IPS DF 19.7 (cell line): ENCODE data around the gene CDK2AP2.

Experiments used
- DNase-seq: peaks from one replicate; pipeline ENCODE4 v3.0.0-alpha.2; 2013; ENCODE audit warnings: low read depth, low spot score

Gene CDK2AP2

GRCh38 chr11:67503119-67504004 is 4.6 kb downstream of the CDK2AP2 start:
- no peak for DNase-seq

- no peak for DNase-seq
Measured at GRCh38 chr11:67502328-67502979, 5.5 kb downstream of the CDK2AP2 start.

GRCh38 chr11:67501854-67502253 is 6.1 kb downstream of the CDK2AP2 start:
- DNase-seq, result no peak

DNA sequence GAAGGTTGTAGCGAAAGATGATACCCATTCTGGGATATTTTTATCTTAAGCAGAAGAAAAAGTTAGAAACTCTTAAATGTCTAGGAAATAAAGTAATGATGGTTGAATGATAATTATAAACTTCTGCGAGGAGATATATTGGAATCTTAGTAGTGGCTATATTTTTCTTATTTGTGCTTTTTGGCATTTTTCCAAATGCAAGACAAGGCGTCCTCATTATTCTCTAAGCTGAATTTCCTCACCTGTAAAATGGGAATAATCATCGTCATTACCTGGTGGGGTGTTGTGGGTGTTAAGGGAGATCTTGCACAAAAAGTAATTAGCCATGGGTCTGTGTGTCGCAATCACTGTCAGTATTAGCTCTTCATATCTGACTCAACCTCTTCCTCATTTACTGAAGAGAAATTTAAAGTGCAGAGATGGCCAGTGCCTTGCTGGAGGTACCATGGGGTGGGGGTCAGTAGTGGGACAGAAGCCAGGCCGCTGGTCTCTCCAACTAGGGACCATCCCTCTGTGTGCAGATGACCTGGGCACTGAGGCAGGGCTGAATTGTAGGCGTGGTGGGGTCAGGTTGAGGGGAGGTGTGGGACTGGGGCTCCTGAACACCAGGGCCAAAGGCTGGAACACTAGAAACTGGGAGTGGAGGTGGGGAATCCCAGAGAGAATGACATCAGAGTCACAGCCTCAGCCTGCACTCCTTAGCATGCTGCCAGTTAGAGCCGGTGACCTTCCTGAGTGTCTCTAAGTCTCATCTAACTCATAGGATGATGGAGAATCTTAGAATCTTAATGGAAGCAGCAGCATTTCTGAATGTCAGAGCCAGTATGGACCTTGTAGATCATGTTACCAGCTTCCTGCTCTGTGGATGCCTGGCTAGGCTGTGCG is 6.9 kb downstream of the CDK2AP2 start:
- DNase-seq, result no peak

DNA sequence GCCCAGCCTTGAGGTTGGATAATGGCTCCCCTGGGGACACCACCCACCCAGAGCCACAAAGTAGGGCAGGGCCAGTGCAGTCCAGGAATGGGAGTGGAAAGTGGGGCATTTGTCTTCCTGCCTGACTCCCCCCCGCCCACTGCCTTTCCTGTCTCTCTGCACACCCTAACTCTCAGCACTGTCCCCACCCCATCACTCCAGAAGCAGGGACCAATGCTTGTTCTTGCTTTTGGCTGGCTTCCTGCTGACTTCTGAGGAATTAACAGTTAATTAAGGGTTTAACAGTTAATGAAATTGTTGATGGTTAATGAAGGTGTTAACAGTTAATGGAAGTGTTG is 7.5 kb downstream of the CDK2AP2 start:
- no peak for DNase-seq

DNA sequence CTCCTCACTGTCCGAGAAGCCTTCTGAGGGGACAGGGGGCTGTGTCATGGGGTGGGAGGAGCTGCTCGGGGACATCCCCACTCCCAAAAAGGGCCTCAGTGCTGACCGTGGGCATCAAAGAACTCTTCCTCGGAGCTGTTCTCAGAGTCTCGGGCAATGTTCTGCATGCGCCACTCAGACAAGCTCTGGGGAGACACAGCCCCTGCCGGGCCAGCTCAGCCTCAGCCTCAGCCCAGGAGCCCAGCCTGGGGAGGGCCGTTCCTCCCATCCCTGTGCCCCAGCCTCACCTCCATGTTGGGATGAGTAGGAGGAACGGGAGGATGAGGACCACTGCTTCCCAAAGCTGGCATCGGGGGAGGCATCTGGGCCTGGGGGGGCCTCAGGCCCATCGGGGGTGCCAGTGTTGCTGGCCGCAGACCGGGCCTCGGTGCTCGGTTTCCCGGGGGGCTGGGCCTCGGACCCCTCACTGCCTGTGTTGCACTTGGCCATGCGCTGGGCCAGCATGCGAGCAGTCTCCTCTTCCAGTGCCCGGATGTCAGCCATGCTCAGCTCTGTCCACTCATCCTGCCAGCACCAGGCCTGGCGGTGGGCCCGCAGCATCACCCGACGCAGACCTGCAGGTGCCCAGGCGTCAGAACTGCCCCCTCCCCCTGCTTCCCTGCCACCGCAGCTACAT is 8.0 kb downstream of the CDK2AP2 start:
- DNase-seq, result no peak

DNA sequence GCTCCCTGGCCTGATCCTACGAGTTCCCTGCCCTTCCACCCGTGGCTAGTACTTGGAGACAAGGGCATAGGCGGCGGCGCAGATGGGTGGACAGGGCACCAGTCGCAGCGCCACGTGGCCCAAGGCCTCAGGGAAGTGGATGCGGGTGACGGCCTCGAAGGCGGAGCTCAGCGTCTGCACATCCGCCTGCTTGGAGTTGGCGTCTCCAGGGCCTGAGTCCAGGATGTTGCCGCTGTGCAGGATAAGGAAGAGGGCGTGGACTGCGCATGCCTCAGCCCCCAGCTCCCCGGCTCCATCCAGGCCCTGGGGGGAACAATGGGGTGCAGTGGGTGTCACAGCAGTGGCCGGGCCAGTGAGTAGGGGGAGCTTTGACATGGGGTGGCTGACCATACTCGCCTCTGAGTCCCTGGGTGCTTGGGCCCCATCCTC is 9.4 kb downstream of the CDK2AP2 start:
- no peak for DNase-seq

DNA sequence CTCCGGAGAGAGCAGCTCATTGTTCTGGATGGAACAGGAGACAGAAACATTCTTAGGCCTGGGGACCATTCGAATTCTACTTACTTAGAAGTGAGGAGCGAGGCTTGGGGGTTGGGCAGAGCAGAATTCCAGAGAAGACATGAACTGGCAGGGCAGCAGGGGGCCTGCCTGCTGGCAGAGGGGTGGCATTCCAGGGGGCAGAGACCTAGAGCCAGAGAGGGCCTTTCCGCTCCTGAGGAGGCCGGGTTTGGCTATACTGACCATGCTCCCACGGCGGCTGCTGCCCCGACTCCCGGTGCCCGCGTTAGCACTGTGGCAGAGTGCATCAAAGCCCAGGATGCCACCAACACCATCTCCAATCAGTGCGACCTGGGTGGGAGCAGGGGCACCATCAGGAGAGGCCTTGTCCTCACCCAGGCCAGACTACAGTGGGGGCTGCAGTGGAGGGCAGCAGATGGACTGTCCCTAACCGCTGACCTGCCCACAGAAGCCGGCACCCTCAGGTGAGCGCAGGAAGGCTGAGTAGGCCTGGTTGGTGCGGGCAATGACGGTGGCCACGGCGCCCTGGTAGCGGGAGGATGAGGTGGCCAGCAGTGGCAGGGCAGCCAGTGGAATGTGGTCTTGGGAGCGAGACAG is 10.2 kb downstream of the CDK2AP2 start:
- no peak for DNase-seq

GRCh38 chr11:67496113-67496512 is 11.8 kb downstream of the CDK2AP2 start:
- DNase-seq, result no peak

DNA sequence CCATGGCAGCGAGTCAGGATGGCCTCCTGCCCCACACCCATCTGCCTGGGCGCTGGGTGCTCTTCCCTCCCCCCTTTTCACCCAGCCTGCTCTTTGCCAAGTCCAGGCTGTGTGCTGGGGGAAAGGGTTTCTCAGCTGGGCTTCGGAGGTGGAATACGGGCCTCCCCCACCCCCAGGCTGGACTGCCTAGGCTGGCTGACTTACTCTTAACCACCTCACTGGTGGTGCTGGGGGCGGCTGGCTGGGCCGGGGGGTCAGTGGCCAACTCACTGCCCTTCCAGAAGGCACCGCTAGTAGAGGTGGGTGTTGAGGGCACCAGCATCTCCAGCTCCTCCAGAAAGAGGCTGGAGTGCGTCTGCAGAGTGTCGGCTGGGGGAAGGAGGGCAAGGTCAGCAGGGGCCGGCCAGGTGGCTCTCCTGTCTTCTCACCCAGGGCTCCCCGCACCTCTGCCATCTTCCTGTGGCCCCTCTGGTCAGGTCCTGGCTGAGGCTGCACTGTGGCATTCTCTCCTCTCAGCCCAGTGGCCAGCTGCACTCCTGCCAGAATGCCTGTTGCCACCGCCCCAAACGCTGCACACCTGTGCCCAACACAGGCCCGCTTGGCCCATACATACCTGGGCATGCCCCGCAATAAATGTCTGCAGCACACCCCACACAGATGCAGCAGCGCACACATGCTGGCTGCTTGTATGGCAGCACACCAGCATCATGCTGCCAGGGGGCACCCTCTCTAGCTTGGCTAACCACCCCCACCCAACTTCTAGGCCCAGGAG is 12.5 kb downstream of the CDK2AP2 start:
- DNase-seq, result no peak

- no peak for DNase-seq
Measured at GRCh38 chr11:67494371-67495233, 13.4 kb downstream of the CDK2AP2 start.

GRCh38 chr11:67493548-67494370 is 14.2 kb downstream of the CDK2AP2 start:
- DNase-seq, result no peak

DNA sequence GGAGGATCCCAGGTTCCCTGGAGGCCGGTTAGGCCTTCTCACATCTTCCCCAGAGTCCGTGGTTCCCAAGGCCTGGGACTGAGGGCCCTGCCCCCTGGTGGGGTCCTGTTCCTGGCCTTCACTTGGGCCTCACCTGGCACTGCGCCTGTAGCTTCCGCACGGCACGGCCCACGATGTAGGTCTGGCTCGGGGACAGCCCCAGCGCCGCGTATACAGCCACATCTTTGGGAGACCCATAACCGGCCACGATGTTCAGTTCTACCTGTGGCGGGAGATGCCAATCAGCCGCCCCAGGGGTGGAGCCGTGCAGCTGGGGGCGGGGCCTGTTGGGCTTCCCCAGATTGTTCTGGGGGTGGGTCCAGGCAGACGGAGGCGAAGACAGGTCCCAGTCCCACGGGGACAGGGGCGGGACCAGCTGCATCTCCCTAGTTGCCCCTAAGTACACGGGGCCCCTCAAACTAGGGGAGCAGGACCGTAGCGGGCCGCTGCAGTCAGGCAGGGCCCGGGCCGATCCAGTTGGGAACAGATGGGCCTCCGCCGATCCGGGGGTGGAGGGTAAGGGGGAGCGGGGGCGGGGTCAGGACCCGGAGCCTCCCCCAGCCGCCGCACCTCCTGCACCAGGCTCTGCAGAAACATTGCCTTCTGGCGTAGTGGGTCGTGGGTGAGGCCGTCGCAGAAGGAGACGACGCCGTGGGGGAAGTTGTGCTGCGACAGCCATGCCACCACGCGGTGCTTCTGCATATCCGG is 15.0 kb downstream of the CDK2AP2 start:
- no peak for DNase-seq

GRCh38 chr11:67492069-67492727 is 15.8 kb downstream of the CDK2AP2 start:
- no peak for DNase-seq

GRCh38 chr11:67491276-67492068 is 16.5 kb downstream of the CDK2AP2 start:
- no peak for DNase-seq

DNA sequence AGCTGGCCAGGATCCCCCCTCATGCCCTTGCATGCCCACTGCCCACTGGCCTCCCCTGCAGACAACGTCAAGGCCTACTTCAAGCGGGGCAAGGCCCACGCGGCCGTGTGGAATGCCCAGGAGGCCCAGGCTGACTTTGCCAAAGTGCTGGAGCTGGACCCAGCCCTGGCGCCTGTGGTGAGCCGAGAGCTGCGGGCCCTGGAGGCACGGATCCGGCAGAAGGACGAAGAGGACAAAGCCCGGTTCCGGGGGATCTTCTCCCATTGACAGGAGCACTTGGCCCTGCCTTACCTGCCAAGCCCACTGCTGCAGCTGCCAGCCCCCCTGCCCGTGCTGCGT is 17.3 kb downstream of the CDK2AP2 start:
- no peak for DNase-seq
